NCI-H1694 treated with DMSO at 0.1 percent for 48 hours (cell line): ENCODE results near the gene HK2.

Experiments
- DNase-seq: peaks from one replicate; lab custom pipeline; 2025; lab: John Stamatoyannopoulos, UW

The HK2 gene

GRCh38 chr2:74937221-74937880, 103.4 kb downstream of the HK2 start:
- no peak for DNase-seq

GRCh38 chr2:74938264-74938663, 104.3 kb downstream of the HK2 start:
- DNase-seq: no peak

- DNase-seq: no peak
Observed at GRCh38 chr2:74939919-74940812, 106.2 kb downstream of the HK2 start.

GRCh38 chr2:74941284-74941683, 107.4 kb downstream of the HK2 start:
- no peak for DNase-seq

GRCh38 chr2:74942263-74942662, 108.3 kb downstream of the HK2 start:
- DNase-seq: no peak
